Mesothelial cell of epicardium (in vitro differentiated cells): Measurements from ENCODE around the gene CENPB. TPM values are rescaled to one million over a fixed set of nuclear protein-coding genes. Genes with fewer than 3 reads are reported as not detected.
"Not testable (repeated sequence)": the region's sequence is repeated elsewhere in the genome, so short reads cannot be mapped to it uniquely, and the experiment has no call there.

Experiments used
- DNase-seq, 2 experiments: peaks; one replicate each; pipeline ENCODE4 v3.0.0; 2021; ENCODE audit warnings: low spot score in 2 of 2; ENCODE audit not compliant: unreplicated experiment in 2 of 2
- H3K27ac Mint-ChIP-seq: 2 replicates; pipeline ENCODE4 v1.8.0; 2021; ENCODE audit warnings: mixed read lengths
- H3K27me3 Mint-ChIP-seq: 2 replicates; pipeline ENCODE4 v1.8.0; 2021; ENCODE audit warnings: low read depth, mixed read lengths
- H3K36me3 Mint-ChIP-seq: 2 replicates; pipeline ENCODE4 v1.8.0; 2021; ENCODE audit warnings: mixed read lengths
- H3K4me1 Mint-ChIP-seq: 2 replicates; pipeline ENCODE4 v1.8.0; 2021; ENCODE audit warnings: mixed read lengths
- H3K4me3 Mint-ChIP-seq: 2 replicates; pipeline ENCODE4 v1.8.0; 2021; ENCODE audit warnings: mild to moderate bottlenecking, moderate library complexity, mixed read lengths
- H3K9me3 Mint-ChIP-seq: 2 replicates; pipeline ENCODE4 v1.8.0; 2021; ENCODE audit warnings: mixed read lengths
- CTCF ChIP-seq: fragments of 200-600 bp; sonication (generic); IDR thresholded peaks from one replicate; pipeline ENCODE4 v1.5.0; 2021; ENCODE audit warnings: antibody characterized with exemption; ENCODE audit not compliant: unreplicated experiment
- total RNA-seq: library from RNA; stranded (reverse); gene quantifications from 3 replicates; pipeline ENCODE4 v1.2.1, GENCODE V29; 2021

The CENPB gene
- total RNA-seq: 63.0 to 64.2 TPM (median 63.0 TPM) in 3 replicates

DNA sequence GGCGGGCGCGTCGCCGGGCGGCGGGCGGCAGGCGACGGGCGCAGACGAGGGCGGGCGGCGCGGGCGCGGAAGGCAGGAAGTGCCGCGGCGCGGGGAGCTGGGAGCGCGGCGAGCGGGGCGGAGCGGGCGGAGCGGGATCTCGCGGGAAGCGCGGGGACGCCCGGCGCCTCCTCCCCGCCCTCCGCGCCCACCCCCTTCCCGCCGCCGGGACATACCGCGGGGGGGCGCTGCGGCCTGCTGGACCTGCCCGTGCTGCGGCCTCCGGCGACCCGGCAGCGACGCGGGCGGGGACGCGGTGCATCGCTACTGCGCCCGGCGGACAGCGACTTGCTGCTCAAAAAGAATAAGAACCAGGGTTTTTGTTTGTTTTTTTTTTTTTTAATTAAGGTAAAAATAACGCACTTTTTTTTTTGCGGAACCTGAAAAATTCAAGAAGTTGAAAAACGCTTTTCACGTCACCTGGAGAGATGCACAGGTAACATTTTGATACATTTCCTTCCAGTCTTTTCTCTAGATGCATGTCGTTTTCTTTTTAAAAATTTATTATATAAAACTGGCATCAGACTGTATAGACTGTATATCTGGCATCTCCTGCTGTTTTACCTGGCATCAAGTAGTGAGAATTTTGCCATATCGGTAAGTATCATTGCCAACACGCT is at the start of gene CENPB:
Gene CENPB, minus strand, starts transcription at position 76 of the 659 bp plus-strand sequence. CDS start 257 bp downstream, outside the sequence.
- Mint-ChIP-seq H3K4me3 (peak within 1 kb of the TSS; percentile 81), H3K4me1 (peaks cover 29% of the 10 kb centered on the region), H3K36me3 (no peaks in the 10 kb centered on the region), H3K27me3 (peaks cover 1% of the 10 kb centered on the region), H3K9me3 (no peaks in the 10 kb centered on the region), H3K27ac (peak within 1 kb of the TSS; percentile 82)
- peak; percentile 62 for TF ChIP-seq CTCF
- DNase-seq: peak; percentile 91 to 96

DNA sequence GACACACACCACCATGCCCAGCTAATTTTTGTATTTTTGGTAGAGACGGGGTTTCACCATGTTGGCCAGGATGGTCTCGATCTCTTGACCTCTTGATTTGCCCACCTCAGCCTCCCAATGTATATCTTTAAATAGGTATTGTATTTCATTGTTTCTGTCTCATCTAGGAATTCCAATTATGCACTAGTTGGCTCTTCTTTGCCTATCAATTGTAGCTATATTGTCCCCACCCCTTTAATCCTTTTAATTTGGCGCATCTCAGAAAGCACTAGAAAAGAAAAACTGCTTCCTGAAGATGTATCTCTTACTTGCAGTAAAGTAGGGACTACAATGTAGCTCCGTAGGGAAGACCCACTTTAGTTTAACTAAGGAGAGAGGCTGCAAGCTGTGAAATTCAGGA is 49.6 kb upstream of the CENPB start:
- DNase-seq: no peak
- Mint-ChIP-seq H3K4me3 (no peak overlapping the region), H3K27me3 (no peaks in the 10 kb centered on the region), H3K27ac (no peak overlapping the region), H3K4me1 (no peaks in the 10 kb centered on the region), H3K9me3 (peaks cover 7% of the 10 kb centered on the region), H3K36me3 (peaks cover 15% of the 10 kb centered on the region)
- TF ChIP-seq CTCF: no peak

- not testable (repeated sequence) for H3K27me3 Mint-ChIP-seq, H3K9me3 Mint-ChIP-seq, H3K4me1 Mint-ChIP-seq, DNase-seq, H3K27ac Mint-ChIP-seq, H3K4me3 Mint-ChIP-seq
- peaks cover 21% of the 10 kb centered on the region for H3K36me3 Mint-ChIP-seq
Observed at GRCh38 chr20:3829891-3830290, 43.4 kb upstream of the CENPB start.

- DNase-seq: no peak
- peaks cover 23% of the 10 kb centered on the region for H3K36me3 Mint-ChIP-seq
- no peaks in the 10 kb centered on the region for H3K27me3 Mint-ChIP-seq
- H3K4me3 Mint-ChIP-seq: no peak overlapping the region
- no peak overlapping the region for H3K27ac Mint-ChIP-seq
- no peak for TF ChIP-seq CTCF
- H3K9me3 Mint-ChIP-seq: no peaks in the 10 kb centered on the region
- H3K4me1 Mint-ChIP-seq: no peaks in the 10 kb centered on the region
Observed at GRCh38 chr20:3828798-3829197, 42.3 kb upstream of the CENPB start.

GRCh38 chr20:3826420-3826819 is 39.9 kb upstream of the CENPB start:
- H3K9me3 Mint-ChIP-seq: no peaks in the 10 kb centered on the region
- TF ChIP-seq CTCF: no peak
- peaks cover 6% of the 10 kb centered on the region for H3K4me1 Mint-ChIP-seq
- no peak overlapping the region for H3K4me3 Mint-ChIP-seq
- peaks cover 24% of the 10 kb centered on the region for H3K36me3 Mint-ChIP-seq
- DNase-seq: no peak
- no peak overlapping the region for H3K27ac Mint-ChIP-seq
- no peaks in the 10 kb centered on the region for H3K27me3 Mint-ChIP-seq

GRCh38 chr20:3825526-3825925 is 39.0 kb upstream of the CENPB start:
- H3K4me3 Mint-ChIP-seq: no peak overlapping the region
- H3K36me3 Mint-ChIP-seq: peaks cover 22% of the 10 kb centered on the region
- no peaks in the 10 kb centered on the region for H3K27me3 Mint-ChIP-seq
- TF ChIP-seq CTCF: no peak
- H3K27ac Mint-ChIP-seq: no peak overlapping the region
- no peak for DNase-seq
- no peaks in the 10 kb centered on the region for H3K9me3 Mint-ChIP-seq
- peaks cover 10% of the 10 kb centered on the region for H3K4me1 Mint-ChIP-seq
